ENCODE measurements around the gene AHDC1.
"Not testable (repeated sequence)": the region's sequence is repeated elsewhere in the genome, so short reads cannot be mapped to it uniquely, and the experiment has no call there.

The AHDC1 gene

GRCh38 chr1:27548858-27549719 is 54.9 kb downstream of the AHDC1 start:
- no peak for DNase-seq

GRCh38 chr1:27548136-27548853 is 55.6 kb downstream of the AHDC1 start:
- no peak for DNase-seq

GRCh38 chr1:27547220-27548116 is 56.5 kb downstream of the AHDC1 start:
- no peak for DNase-seq

- no peak for DNase-seq
These were observed 58.1 kb downstream of the AHDC1 start for GRCh38 chr1:27545876-27546275.

- DNase-seq: no peak
These were observed 58.7 kb downstream of the AHDC1 start for GRCh38 chr1:27545271-27545670.

GRCh38 chr1:27544834-27545233 is 59.1 kb downstream of the AHDC1 start:
- no peak for DNase-seq

GRCh38 chr1:27543284-27543683 is 60.7 kb downstream of the AHDC1 start:
- no peak for DNase-seq

GRCh38 chr1:27542463-27543273 is 61.3 kb downstream of the AHDC1 start:
- no peak for DNase-seq

GRCh38 chr1:27539901-27540861 is 63.8 kb downstream of the AHDC1 start:
- no peak for DNase-seq

GRCh38 chr1:27538793-27539192 is 65.2 kb downstream of the AHDC1 start:
- DNase-seq: no peak

GRCh38 chr1:27538305-27538676 is 65.7 kb downstream of the AHDC1 start:
- not testable (repeated sequence) for DNase-seq

- DNase-seq: no peak
These were observed 67.2 kb downstream of the AHDC1 start for GRCh38 chr1:27536767-27537166.

GRCh38 chr1:27536010-27536757 is 67.8 kb downstream of the AHDC1 start:
- DNase-seq: no peak

- DNase-seq: no peak
These were observed 68.6 kb downstream of the AHDC1 start for GRCh38 chr1:27535386-27535785.

GRCh38 chr1:27531959-27532685 is 71.8 kb downstream of the AHDC1 start:
- no peak for DNase-seq

- no peak for DNase-seq
These were observed 73.8 kb downstream of the AHDC1 start for GRCh38 chr1:27530192-27530591.

GRCh38 chr1:27529704-27530018 is 74.3 kb downstream of the AHDC1 start:
- DNase-seq: no peak

GRCh38 chr1:27528818-27529703 is 74.9 kb downstream of the AHDC1 start:
- DNase-seq: no peak

Data from CD4-positive, alpha-beta T cell treated with Interleukin-10 for 1 hour (primary cell).